Measurements from ENCODE around the gene NSMCE1.

DNA sequence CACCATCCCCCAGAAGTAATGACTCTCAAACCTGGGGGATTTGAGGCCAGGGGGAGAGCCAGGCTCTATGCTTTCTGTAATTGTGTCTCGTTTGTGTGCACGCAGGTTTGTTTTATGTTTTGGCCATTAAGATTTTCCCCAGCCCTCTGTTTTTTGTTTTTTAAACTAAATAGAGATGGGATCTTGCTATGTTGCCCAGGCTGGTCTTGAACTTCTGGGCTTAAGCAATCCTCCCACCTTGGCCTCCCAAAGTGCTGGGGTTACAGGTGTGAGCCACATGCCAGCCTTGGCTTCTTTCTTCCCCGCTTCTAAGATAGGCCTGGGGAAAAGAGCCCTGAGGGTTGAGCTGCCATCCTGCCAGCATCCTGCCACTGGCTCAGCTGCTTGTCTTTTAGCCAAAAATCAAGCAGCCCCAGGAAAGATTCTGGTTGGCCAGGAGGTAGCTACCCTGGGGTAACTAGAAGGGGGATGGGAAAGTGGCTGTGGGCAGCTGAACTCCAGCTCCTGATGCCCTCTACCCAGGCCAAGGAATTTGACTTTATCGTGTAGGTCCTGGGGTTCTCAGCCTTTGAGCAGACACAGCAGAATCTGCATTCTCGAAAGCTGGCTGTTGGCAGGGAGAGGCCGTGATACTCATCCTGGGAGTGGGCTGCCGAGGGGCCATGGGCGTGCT is 46.9 kb downstream of the NSMCE1 start:
- TF ChIP-seq, protein P1, sequence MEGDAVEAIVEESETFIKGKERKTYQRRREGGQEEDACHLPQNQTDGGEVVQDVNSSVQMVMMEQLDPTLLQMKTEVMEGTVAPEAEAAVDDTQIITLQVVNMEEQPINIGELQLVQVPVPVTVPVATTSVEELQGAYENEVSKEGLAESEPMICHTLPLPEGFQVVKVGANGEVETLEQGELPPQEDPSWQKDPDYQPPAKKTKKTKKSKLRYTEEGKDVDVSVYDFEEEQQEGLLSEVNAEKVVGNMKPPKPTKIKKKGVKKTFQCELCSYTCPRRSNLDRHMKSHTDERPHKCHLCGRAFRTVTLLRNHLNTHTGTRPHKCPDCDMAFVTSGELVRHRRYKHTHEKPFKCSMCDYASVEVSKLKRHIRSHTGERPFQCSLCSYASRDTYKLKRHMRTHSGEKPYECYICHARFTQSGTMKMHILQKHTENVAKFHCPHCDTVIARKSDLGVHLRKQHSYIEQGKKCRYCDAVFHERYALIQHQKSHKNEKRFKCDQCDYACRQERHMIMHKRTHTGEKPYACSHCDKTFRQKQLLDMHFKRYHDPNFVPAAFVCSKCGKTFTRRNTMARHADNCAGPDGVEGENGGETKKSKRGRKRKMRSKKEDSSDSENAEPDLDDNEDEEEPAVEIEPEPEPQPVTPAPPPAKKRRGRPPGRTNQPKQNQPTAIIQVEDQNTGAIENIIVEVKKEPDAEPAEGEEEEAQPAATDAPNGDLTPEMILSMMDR (IDR thresholded peaks at IDR 0.05; ENCODE audit: control extremely low read depth in 1 of 3, insufficient read depth in 1 of 3, low read depth in 1 of 3, low read length in 3 of 3) = no peak
- no peak for TF ChIP-seq MAX (IDR thresholded peaks at IDR 0.05)
- TF ChIP-seq BCL11A (IDR thresholded peaks at IDR 0.05; ENCODE audit: low read depth in 2 of 2, low read length in 2 of 2) = no peak
- no peak for TF ChIP-seq EP300 (IDR thresholded peaks at IDR 0.05; ENCODE audit: borderline replicate concordance in 1 of 2, low read depth in 2 of 2, low read length in 2 of 2)
- TF ChIP-seq GABPA (IDR thresholded peaks at IDR 0.05; ENCODE audit: borderline replicate concordance, insufficient read depth, low read length) = no peak

Data from H1 (cell line).